Panc1 (cell line): Measurements from ENCODE around the gene DCLK2. TPM values are rescaled to one million over a fixed set of nuclear protein-coding genes. Genes with fewer than 3 reads are reported as not detected.

Experiments
- ATAC-seq: fragments of 200-7000 bp; cut with Tn5 transposase; 2 replicates; pipeline ENCODE4 v1.9.1; 2020; ENCODE audit warnings: mild to moderate bottlenecking, moderate library complexity
- BruUV-seq: library from RNA; stranded (reverse); fragments of 400-500 nt; replicated peaks from 2 replicates; lab custom pipeline; 2021; lab: Mats Ljungman, UMichigan
- CTCF ChIA-PET: fragments of 300-600 bp; sonication (Branson Sonifier 250); formaldehyde crosslinking; loops from one replicate; lab custom pipeline; 2022; ENCODE audit warnings: antibody characterized with exemption; lab: Charles Lee
- POLR2A ChIA-PET: fragments of 300-600 bp; sonication (Branson Sonifier 250); formaldehyde crosslinking; loops from one replicate; lab custom pipeline; 2022; ENCODE audit warnings: antibody characterized with exemption; lab: Charles Lee
- DNase-seq: peaks from one replicate; pipeline ENCODE4 v3.0.0-alpha.2; 2010; ENCODE audit warnings: low read depth, low spot score
- H3K27ac ChIP-seq: 2 replicates; pipeline ENCODE4 v1.5.1; 2011; ENCODE audit warnings: mild to moderate bottlenecking, low read length, inconsistent platforms
- H3K27me3 ChIP-seq: fragments of 200-500 bp; sonication (Bioruptor generic); 2 replicates; pipeline ENCODE4 v1.6.0; 2014; ENCODE audit warnings: low read length, inconsistent platforms; ENCODE audit not compliant: control insufficient read depth, insufficient read depth
- H3K36me3 ChIP-seq: fragments of 200-500 bp; sonication (Bioruptor generic); 2 replicates; pipeline ENCODE4 v1.5.1; 2014; ENCODE audit warnings: inconsistent platforms, mild to moderate bottlenecking, low read length, moderate library complexity; ENCODE audit not compliant: control insufficient read depth, insufficient read depth
- H3K4me1 ChIP-seq: 2 replicates; pipeline ENCODE4 v1.5.1; 2011; ENCODE audit warnings: inconsistent platforms, mild to moderate bottlenecking, low read length, moderate library complexity; ENCODE audit not compliant: control insufficient read depth, insufficient read depth
- H3K4me3 ChIP-seq, 2 experiments: 2 replicates each; pipeline ENCODE4 v1.5.1; 2011 to 2012; ENCODE audit warnings: low read depth in 2 of 2, low read length in 2 of 2, mild to moderate bottlenecking in 2 of 2, inconsistent platforms in 1 of 2, moderate library complexity in 1 of 2
- H3K9me3 ChIP-seq: fragments of 200-500 bp; sonication (Bioruptor generic); 2 replicates; pipeline ENCODE4 v1.5.1; 2014; ENCODE audit warnings: low read depth, mild to moderate bottlenecking, inconsistent platforms, low read length, moderate library complexity; ENCODE audit not compliant: control insufficient read depth, insufficient read depth
- CTCF ChIP-seq: fragments of 450-650 bp; IDR thresholded peaks from 2 replicates; pipeline ENCODE4 v1.5.1; 2017; ENCODE audit warnings: mild to moderate bottlenecking
- POLR2AphosphoS5 ChIP-seq: IDR thresholded peaks from 2 replicates; pipeline ENCODE4 v1.6.1; 2012; ENCODE audit warnings: mild to moderate bottlenecking, low read depth, low read length, moderate library complexity
- SIN3A ChIP-seq: IDR thresholded peaks from 2 replicates; pipeline ENCODE4 v1.6.1; 2012; ENCODE audit warnings: low read depth, mild to moderate bottlenecking, low read length, moderate library complexity, borderline replicate concordance; ENCODE audit not compliant: insufficient read depth
- TCF7L2 ChIP-seq: IDR thresholded peaks from 2 replicates; pipeline ENCODE4 v1.6.1; 2011; ENCODE audit warnings: mild to moderate bottlenecking, low read depth, low read length, inconsistent platforms
- in situ Hi-C: cut with HindIII; loops from 2 replicates; pipeline ENCODE4 v1.10.0; 2016; ENCODE audit warnings: low sequenced_read_pairs, low pct_unique_long_range_greater_than_20kb
- intact Hi-C: fragments of 100-400 bp; cut with micrococcal nuclease; formaldehyde crosslinking; loops from one replicate; pipeline ENCODE4 v1.10.0; 2022; ENCODE audit not compliant: unreplicated experiment
- total RNA-seq: library from RNA; stranded (reverse); gene quantifications from one replicate; pipeline ENCODE4 v1.2.1, GENCODE V29; 2021; ENCODE audit not compliant: unreplicated experiment
- TF ChIP-seq, protein P1 (sequence below), 2 experiments: IDR thresholded peaks; 2 replicates each; pipeline ENCODE4 v1.6.1; 2011 to 2012; ENCODE audit warnings: low read depth in 2 of 2, control low read depth in 1 of 2, low read length in 1 of 2, mild to moderate bottlenecking in 1 of 2, moderate library complexity in 1 of 2; ENCODE audit not compliant: insufficient read depth in 1 of 2

The DCLK2 gene
- total RNA-seq, 1 experiment from 2014 or later: 9.5 TPM

- BruUV-seq: no TSS peak
- POLR2A ChIA-PET: interaction anchor here (0.6 kb wide), 1 partner anchor 47 kb away, joined by 7 read pairs; no protein-coding TSS in a partner anchor
- CTCF ChIA-PET: no interaction called here
- no peaks in the 10 kb centered on the region for H3K36me3 ChIP-seq
- no peak for DNase-seq
- in situ Hi-C loops: no loop called here
- no peak overlapping the region for H3K27ac ChIP-seq
- TF ChIP-seq SIN3A: no peak
- no peak for TF ChIP-seq CTCF
- TF ChIP-seq TCF7L2: no peak
- TF ChIP-seq, protein P1, sequence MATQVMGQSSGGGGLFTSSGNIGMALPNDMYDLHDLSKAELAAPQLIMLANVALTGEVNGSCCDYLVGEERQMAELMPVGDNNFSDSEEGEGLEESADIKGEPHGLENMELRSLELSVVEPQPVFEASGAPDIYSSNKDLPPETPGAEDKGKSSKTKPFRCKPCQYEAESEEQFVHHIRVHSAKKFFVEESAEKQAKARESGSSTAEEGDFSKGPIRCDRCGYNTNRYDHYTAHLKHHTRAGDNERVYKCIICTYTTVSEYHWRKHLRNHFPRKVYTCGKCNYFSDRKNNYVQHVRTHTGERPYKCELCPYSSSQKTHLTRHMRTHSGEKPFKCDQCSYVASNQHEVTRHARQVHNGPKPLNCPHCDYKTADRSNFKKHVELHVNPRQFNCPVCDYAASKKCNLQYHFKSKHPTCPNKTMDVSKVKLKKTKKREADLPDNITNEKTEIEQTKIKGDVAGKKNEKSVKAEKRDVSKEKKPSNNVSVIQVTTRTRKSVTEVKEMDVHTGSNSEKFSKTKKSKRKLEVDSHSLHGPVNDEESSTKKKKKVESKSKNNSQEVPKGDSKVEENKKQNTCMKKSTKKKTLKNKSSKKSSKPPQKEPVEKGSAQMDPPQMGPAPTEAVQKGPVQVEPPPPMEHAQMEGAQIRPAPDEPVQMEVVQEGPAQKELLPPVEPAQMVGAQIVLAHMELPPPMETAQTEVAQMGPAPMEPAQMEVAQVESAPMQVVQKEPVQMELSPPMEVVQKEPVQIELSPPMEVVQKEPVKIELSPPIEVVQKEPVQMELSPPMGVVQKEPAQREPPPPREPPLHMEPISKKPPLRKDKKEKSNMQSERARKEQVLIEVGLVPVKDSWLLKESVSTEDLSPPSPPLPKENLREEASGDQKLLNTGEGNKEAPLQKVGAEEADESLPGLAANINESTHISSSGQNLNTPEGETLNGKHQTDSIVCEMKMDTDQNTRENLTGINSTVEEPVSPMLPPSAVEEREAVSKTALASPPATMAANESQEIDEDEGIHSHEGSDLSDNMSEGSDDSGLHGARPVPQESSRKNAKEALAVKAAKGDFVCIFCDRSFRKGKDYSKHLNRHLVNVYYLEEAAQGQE (IDR thresholded peaks at IDR 0.05; ENCODE audit: insufficient read depth in 1 of 2, low read depth in 2 of 2, low read length in 1 of 2): no peak
- TF ChIP-seq POLR2AphosphoS5: no peak
- H3K4me3 ChIP-seq: no peak overlapping the region
- no peaks in the 10 kb centered on the region for H3K27me3 ChIP-seq
- peaks cover 8% of the 10 kb centered on the region for H3K4me1 ChIP-seq
- ATAC-seq: no peak
- intact Hi-C loops: no loop called here
- H3K9me3 ChIP-seq: no peaks in the 10 kb centered on the region
Measured at GRCh38 chr4:150218447-150218846, 140.2 kb downstream of the DCLK2 start.

DNA sequence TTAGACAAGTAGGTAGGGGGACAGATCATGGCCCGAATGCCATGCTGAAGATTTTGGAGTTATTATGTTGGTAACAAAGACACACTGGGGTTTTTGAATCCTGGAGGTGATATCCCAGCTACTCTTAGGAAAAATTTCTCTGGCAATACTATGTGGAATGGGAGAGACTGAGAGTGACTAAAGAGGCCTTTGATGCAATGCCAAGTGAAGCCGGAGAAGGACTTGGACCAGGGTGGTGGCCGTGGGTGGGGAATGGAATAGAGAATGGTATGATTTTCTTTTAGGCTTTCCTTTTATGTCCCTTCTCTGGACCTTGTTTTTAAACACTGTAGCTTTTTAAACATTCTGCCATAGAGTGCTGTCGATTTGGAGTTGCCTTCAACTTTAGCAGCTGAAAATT is 141.6 kb downstream of the DCLK2 start:
- CTCF ChIA-PET: no interaction called here

More for the DNA sequence above, 141.6 kb downstream of the DCLK2 start:
- Histone ChIP-seq H3K27ac (no peak overlapping the region), H3K9me3 (no peaks in the 10 kb centered on the region), H3K36me3 (no peaks in the 10 kb centered on the region), H3K4me3 (no peak overlapping the region), H3K4me1 (peaks cover 9% of the 10 kb centered on the region), H3K27me3 (no peaks in the 10 kb centered on the region)
- DNase-seq (no peak), ATAC-seq (no peak)
- in situ Hi-C loops: no loop called here
- POLR2A ChIA-PET: no interaction called here
- intact Hi-C loops: no loop called here
- TF ChIP-seq, protein P1 (IDR thresholded peaks at IDR 0.05; ENCODE audit: insufficient read depth in 1 of 2, low read depth in 2 of 2, low read length in 1 of 2): no peak
- TF ChIP-seq CTCF (no peak), TCF7L2 (no peak), SIN3A (no peak), POLR2AphosphoS5 (no peak)
- no TSS peak for BruUV-seq
